ENCODE results near the gene HRK.

DNA sequence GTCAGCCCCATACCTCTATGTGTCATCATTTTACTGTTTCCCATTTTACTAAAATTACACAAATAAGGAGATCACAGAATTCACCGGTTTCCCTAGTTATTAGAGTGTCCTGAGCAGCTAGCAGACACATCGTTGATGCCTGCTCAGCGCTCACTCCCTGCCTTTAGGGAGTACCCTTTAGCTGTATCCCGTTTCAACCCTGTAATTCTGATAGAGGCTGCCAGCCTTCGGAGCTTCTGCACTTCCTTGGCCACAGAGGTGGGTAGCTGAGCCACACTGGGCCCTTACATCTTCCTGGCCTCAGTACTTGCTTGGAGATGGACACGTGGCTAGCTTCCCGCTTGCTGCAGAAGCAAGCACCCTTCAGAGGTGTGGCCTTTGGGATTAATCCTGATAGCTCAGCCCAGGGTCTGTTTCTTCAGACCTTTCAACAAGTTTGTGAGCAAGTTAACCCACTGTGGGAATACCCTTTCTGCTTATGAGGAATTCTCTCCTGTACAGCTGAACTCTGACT lies 15.2 kb upstream of the HRK start:
- TF ChIP-seq, protein P1, sequence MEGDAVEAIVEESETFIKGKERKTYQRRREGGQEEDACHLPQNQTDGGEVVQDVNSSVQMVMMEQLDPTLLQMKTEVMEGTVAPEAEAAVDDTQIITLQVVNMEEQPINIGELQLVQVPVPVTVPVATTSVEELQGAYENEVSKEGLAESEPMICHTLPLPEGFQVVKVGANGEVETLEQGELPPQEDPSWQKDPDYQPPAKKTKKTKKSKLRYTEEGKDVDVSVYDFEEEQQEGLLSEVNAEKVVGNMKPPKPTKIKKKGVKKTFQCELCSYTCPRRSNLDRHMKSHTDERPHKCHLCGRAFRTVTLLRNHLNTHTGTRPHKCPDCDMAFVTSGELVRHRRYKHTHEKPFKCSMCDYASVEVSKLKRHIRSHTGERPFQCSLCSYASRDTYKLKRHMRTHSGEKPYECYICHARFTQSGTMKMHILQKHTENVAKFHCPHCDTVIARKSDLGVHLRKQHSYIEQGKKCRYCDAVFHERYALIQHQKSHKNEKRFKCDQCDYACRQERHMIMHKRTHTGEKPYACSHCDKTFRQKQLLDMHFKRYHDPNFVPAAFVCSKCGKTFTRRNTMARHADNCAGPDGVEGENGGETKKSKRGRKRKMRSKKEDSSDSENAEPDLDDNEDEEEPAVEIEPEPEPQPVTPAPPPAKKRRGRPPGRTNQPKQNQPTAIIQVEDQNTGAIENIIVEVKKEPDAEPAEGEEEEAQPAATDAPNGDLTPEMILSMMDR (conservative IDR thresholded peaks at IDR 0.05; ENCODE audit: low read depth, low read length) = no peak
- TF ChIP-seq EZH2 (IDR thresholded peaks at IDR 0.05; ENCODE audit: low read length, unreplicated experiment) = no peak

All from PC-3 (cell line).